OCI-LY1 (cell line): ENCODE results near the gene VSIR.

Source experiments
- EZH2 ChIP-seq: fragments of 200-600 bp; sonication (generic), shearing (Covaris generic); IDR thresholded peaks from 2 replicates; pipeline ENCODE4 v1.8.0; 2017; ENCODE audit warnings: borderline replicate concordance, mixed run types, mild to moderate bottlenecking, antibody characterized with exemption, low read length, moderate library complexity, mixed read lengths
- TF ChIP-seq, protein P1 (sequence below): fragments of 200-600 bp; sonication (generic), shearing (Covaris generic); IDR thresholded peaks from 2 replicates; pipeline ENCODE4 v1.5.1; 2017; ENCODE audit warnings: mild to moderate bottlenecking, antibody characterized with exemption, low read length, moderate library complexity, mixed read lengths

DNA sequence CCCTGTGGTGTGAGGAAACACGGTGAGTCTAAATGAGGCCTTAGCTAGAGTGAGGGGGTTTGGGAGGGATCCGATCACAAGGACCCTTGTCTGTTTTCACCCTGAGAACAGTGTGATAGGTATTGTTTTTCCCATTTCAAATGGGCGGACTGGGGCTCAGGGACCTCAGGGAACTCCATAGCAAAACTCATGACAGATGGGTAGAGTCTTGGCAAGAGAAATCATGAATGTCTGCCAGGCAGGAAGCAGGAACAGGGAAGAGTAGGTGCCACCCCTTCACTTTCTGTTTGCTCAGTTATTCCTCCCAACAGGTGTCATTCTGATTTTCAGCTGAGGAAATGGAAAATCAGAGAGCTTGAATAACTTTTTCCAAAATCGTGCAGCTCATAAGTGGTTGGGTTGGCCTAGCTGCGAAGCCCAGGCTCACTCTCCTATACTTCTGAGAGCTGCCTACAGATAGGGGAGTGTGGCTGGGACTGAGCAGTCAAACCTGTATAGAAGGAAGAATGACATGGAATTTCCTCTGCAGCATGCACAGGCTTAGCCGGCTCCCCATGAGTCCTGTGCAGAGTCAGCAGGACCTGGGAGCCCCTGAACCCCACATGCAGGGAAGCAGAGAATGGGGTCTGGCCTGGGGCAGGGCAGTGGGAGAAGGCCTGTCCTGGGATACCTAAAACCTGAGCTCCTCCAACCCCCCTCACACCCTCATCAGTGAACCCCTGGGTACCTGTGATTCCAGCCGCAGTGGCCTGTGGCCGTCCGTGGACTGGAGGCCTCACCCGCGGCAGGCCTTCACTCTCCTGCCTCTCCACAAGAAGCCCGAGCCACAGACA lies 36.1 kb downstream of the VSIR start:
- TF ChIP-seq, protein P1, sequence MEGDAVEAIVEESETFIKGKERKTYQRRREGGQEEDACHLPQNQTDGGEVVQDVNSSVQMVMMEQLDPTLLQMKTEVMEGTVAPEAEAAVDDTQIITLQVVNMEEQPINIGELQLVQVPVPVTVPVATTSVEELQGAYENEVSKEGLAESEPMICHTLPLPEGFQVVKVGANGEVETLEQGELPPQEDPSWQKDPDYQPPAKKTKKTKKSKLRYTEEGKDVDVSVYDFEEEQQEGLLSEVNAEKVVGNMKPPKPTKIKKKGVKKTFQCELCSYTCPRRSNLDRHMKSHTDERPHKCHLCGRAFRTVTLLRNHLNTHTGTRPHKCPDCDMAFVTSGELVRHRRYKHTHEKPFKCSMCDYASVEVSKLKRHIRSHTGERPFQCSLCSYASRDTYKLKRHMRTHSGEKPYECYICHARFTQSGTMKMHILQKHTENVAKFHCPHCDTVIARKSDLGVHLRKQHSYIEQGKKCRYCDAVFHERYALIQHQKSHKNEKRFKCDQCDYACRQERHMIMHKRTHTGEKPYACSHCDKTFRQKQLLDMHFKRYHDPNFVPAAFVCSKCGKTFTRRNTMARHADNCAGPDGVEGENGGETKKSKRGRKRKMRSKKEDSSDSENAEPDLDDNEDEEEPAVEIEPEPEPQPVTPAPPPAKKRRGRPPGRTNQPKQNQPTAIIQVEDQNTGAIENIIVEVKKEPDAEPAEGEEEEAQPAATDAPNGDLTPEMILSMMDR = no peak
- TF ChIP-seq EZH2 = no peak
